GM13976 (cell line): ENCODE data around the gene MED10.

Experiments used
- DNase-seq: peaks from one replicate; pipeline ENCODE4 v3.0.0; 2012; ENCODE audit warnings: low spot score
- in situ Hi-C: fragments of 300-500 bp; cut with MboI; formaldehyde crosslinking; loops from one replicate; pipeline ENCODE4 v1.12.0; 2022; ENCODE audit warnings: low sequenced_read_pairs, mixed read lengths, inconsistent platforms; ENCODE audit not compliant: unreplicated experiment
- TF ChIP-seq, protein P1 (sequence below): IDR thresholded peaks from 2 replicates; pipeline ENCODE4 v1.5.1; 2012; ENCODE audit warnings: borderline replicate concordance, mild to moderate bottlenecking; ENCODE audit not compliant: insufficient read depth; ENCODE audit errors: extremely low read depth, missing control alignments, control extremely low read depth

The MED10 gene

DNA sequence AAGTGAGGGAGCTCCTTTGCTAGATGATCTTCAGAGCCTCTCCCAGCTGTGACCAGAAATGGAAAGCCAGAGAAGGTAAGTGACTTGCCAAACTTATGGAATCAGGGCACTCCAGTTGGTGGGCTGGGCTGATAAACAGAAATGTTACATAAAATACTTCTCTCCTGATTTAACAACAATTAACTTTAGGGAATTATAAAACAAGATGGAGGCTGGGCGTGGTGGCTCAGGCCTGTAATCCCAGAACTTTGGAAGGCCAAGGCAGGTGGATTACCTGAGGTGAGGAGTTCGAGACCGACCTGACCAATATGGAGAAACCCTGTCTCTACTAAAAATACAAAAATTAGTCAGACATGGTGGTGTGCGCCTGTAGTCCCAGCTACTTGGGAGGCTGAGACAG, 899 bp upstream of the MED10 start:
- in situ Hi-C loops = no loop called here
- TF ChIP-seq, protein P1, sequence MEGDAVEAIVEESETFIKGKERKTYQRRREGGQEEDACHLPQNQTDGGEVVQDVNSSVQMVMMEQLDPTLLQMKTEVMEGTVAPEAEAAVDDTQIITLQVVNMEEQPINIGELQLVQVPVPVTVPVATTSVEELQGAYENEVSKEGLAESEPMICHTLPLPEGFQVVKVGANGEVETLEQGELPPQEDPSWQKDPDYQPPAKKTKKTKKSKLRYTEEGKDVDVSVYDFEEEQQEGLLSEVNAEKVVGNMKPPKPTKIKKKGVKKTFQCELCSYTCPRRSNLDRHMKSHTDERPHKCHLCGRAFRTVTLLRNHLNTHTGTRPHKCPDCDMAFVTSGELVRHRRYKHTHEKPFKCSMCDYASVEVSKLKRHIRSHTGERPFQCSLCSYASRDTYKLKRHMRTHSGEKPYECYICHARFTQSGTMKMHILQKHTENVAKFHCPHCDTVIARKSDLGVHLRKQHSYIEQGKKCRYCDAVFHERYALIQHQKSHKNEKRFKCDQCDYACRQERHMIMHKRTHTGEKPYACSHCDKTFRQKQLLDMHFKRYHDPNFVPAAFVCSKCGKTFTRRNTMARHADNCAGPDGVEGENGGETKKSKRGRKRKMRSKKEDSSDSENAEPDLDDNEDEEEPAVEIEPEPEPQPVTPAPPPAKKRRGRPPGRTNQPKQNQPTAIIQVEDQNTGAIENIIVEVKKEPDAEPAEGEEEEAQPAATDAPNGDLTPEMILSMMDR = no peak
- no peak for DNase-seq

- DNase-seq = no peak
- TF ChIP-seq, protein P1 = no peak
- in situ Hi-C loops = no loop called here
These were observed 388 bp upstream of the MED10 start for GRCh38 chr5:6378766-6379103.

- in situ Hi-C loops = no loop called here
These were observed 804 bp downstream of the MED10 start for GRCh38 chr5:6377582-6377904.

GRCh38 chr5:6376974-6377520, 1.3 kb downstream of the MED10 start:
- in situ Hi-C loops = no loop called here
- TF ChIP-seq, protein P1 = no peak
- no peak for DNase-seq

More at GRCh38 chr5:6377582-6377904, 804 bp downstream of the MED10 start:
- TF ChIP-seq, protein P1 = no peak
- DNase-seq = no peak

- TF ChIP-seq, protein P1 = no peak
- in situ Hi-C loops = no loop called here
- no peak for DNase-seq
These were observed 5.1 kb downstream of the MED10 start for GRCh38 chr5:6373081-6373846.

DNA sequence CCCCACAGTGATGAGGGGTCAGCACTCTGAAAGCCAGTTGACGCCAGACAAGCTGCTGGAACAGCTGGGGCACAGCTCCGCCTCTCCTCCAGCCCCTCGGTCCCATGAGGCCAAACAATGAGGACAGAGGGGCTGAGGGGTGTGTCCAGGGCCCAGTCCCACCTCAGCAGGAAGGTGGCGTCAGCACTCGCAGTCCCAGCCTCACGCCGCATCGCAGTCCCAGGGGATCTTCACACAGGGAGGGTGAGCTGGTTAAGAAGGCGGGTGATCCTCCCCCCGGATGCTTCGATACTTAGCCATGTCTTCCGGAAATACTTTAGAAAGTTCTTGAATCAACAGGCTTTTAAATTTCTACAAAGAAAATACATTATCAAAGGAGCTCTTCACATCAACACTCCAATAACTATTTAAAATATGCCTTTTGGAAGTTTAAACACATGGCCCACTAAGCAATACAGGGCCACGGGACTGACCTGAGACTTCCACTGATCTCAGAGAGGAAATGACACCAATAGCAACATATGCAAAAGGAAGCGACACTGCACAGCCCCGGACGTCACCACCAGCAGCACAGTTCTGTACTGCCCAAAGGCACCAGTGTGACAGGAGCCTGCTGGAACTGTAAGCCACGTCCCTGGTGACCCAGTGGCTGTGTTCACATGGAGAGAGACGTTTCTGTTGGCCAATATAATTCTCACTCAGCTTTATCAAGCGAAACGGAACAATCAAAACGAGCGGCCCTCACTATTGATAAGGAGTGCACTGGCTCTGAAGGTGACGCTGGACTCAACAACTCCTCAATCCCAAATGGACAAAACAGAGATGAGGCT, 5.9 kb downstream of the MED10 start:
- TF ChIP-seq, protein P1 = no peak
- no peak for DNase-seq
- in situ Hi-C loops = no loop called here
